HG03457 (cell line): ENCODE measurements around the gene SCP2.
A peak's percentile ranks its signal among the peaks of the same experiment; 100 is the strongest.

Experiments used
- ATAC-seq: cut with Tn5 transposase; IDR thresholded peaks from one replicate; pipeline ENCODE4 v1.9.1; 2021; ENCODE audit warnings: moderate number of reproducible peaks; ENCODE audit not compliant: unreplicated experiment

The SCP2 gene, protein sequence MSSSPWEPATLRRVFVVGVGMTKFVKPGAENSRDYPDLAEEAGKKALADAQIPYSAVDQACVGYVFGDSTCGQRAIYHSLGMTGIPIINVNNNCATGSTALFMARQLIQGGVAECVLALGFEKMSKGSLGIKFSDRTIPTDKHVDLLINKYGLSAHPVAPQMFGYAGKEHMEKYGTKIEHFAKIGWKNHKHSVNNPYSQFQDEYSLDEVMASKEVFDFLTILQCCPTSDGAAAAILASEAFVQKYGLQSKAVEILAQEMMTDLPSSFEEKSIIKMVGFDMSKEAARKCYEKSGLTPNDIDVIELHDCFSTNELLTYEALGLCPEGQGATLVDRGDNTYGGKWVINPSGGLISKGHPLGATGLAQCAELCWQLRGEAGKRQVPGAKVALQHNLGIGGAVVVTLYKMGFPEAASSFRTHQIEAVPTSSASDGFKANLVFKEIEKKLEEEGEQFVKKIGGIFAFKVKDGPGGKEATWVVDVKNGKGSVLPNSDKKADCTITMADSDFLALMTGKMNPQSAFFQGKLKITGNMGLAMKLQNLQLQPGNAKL

DNA sequence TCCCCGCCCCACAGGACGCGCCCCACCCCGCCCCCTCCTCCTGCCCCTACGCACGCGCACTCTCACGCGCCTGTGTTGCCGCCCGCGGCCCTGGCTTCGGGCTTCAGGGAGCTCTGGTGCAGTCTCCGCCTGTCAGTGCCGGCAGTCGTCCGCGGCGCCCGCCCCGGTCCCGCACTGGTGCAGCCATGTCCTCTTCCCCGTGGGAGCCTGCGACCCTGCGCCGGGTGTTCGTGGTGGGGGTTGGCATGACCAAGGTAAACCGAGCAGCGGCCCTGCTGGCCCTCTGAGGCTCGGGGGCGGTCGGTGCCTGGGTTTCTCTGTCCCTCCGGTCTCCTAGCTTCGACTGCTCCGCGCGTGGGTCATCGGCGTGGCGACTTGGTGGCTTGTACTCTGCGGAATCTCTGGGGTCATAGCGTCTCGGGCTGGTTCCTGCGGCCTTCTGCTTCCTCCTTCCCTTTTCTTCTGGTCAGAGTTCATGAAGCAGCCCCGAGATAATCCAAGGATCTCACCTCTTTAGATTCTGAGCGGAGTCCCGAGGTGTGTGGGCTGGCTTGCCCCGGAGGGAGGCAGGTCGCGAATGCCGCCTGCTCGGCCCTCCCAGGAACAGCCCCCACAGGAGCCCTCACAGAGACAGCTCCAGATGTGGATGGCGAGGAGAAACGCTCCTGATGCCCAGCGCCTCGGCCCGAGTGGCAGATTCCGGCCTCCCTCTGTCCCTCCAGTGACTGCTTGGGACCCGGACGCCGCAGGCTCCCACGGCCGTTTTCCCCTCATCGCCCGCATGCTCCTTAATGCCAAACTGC lies at the start of gene SCP2:
Gene SCP2 (plus strand): TSS at position 65 of the 803 bp plus-strand sequence. CDS start 121 bp downstream, at position 186.
- peak; percentile 50 for ATAC-seq

DNA sequence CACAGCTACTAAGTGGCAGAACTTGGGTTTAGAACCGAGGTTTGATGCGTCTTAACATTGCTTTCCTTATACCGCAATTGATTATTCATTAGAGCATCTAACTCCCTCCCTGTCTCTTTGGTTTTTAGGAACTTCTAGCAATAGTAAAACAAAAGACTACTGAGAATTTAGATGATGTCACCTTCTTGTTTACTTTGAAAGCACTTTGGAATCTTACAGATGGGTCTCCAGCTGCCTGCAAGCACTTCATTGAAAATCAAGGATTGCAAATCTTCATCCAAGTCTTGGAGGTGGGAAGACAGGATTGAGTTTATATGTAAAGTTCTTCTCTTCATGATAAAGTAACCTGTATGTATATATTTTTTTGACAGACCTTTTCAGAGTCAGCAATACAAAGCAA lies 49.5 kb upstream of the SCP2 start:
- no peak for ATAC-seq

- ATAC-seq: no peak
Observed at GRCh38 chr1:52880206-52880605, 46.9 kb upstream of the SCP2 start.

DNA sequence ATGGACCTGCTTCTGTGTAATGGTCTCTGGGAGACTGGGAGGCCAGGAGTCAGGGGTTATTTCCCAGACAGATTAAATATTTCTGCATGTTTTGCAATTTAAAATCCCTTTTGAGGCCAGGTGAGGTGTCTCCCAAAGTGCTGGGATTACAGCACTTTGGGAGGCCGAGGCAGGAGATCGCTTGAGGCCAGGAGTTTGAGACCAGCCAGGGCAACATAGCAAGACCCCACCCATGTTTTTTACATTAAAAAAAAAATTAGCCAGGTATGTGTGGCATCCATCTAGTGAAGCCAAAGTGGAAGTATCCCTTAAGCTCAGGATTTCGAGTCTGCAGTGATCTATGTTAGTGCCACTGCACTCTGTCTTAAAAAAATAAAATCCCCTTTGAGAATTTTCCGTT lies 39.6 kb upstream of the SCP2 start:
- ATAC-seq: no peak

GRCh38 chr1:52892424-52893215 lies 34.5 kb upstream of the SCP2 start:
- no peak for ATAC-seq

- ATAC-seq: no peak
Observed at GRCh38 chr1:52899445-52899894, 27.6 kb upstream of the SCP2 start.

DNA sequence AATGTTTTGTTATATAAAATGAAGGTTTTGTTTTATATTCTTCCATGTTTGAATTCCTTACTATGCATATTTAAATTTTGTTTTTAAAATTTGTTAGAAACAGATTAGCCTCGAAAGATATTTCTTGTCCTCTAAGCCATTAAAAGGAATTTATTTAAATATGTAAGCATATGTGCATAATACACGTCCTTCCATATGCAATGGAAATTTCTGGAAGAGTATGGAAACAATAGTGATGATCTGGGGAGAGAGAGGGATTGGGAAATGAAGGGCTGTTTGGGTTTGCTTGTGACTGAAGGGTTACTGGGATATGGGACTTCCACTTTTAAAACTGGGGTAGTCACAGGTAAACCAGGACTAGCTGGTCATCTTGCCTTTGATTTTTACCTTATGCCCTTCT lies 26.7 kb upstream of the SCP2 start:
- ATAC-seq: no peak

DNA sequence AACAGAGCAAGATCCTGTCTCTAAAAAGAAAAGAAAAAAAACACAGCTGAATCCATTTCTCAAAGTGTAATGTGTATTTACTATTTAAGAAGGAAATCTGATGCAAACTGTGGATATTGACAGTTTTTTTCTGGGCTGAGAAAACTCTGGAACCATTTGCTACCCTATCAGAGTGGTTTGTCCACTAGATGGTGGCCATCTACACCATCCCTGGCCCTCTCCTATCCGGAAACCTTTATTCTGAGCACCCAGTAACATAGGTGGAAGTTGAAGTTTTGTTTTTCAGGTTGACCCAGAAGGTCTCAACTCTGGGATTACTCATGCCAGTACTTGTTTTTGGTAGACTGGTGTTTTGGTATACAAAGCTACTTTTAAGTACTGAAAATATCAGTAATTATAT lies 25.7 kb upstream of the SCP2 start:
- no peak for ATAC-seq

- no peak for ATAC-seq
Observed at GRCh38 chr1:52904208-52904926, 22.7 kb upstream of the SCP2 start.

- no peak for ATAC-seq
Observed at GRCh38 chr1:52904927-52905698, 22.0 kb upstream of the SCP2 start.

DNA sequence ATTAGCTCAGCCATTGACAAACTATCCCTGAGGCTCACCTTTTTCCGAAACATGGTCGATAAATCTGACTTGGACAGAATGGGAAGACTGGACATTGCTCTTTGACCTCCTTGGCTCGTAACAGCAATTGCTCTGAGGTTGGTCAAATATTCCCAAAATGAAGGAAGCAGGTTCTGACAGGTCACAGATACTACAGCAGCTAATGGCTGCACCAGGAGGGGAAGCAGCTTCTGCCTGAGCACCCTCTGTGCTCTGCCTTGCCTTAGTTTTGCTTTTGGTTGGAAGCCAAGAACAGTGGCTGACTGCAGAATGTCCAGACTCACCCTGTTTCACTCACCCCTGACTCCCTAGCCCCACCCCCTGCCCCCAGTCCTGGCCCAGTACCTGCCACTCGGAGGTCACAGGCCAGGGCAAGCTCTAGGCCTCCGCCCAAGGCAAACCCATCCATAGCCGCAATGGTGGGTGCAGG lies 20.9 kb upstream of the SCP2 start:
- ATAC-seq: no peak

DNA sequence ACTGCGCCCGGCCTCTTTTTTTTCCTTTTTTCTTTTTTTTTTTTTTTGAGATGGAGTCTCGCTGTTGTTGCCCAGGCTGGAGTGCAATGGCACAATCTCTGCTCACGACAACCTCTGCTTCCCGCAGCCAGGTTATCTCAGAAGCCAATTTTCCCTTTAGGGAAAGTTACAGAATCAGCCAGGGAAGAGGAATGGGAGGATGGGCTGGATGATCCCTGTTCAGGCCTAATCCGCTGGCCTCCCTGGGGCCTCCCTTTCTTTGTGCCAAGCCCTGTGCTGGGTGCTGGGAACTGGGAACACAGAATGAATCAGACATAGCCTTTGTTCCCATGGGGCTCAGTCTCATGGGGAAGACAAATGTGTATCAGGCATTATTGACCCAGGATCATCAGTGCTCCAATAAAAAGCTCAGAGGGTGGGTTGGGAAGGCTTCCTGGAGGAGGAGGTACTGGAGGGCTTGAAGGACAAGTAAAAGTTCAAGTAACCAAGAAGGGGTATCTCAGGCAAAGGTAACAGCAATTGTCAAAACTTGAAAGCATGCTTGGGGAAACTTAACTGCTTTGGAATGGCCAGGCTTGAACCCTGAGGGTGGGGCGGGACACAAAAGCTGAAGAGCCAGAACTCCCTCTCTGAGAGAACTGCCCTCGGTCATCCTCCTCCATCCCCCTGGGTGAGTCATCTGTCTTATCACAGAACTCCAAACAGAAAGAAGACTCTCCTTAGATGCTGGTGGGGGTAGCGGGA lies 19.8 kb upstream of the SCP2 start:
- no peak for ATAC-seq

DNA sequence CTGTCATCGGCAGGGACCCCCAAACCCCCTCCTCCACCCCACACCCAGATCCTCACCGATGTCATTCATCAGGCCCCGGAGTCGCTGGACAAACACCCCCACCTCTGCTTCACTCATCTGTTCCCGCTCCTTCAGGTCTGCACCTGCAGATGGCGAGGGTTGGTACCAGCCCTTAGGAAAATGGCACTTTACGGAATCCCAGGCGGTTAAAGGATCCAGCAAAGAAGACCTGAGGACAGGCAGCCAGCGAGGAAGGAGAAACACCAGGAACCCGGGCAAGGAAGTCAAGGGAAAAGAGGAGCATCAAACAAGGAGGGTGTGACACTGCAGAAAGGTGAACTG lies 19.3 kb upstream of the SCP2 start:
- no peak for ATAC-seq

GRCh38 chr1:52911541-52911940 lies 15.5 kb upstream of the SCP2 start:
- ATAC-seq: no peak

- no peak for ATAC-seq
Observed at GRCh38 chr1:52913014-52913413, 14.1 kb upstream of the SCP2 start.

DNA sequence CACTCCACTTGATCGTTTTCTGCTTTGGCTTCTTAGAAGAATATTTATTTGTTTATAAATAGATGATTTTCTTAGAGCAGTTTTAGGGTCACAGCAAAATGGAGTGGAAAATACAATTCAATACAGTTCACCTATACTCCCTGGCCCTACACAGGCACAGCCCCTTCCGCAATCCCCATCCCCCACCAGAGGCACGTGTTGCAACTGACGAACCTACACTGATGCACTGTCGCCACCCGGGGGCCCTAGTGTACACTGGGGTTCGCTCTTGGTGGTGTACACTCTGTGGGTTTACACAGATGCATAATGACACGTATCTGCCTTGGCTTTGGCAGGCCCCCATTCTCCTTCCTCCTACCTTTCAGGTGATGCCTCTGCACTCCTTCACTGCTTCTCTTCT lies 13.5 kb upstream of the SCP2 start:
- ATAC-seq: no peak

DNA sequence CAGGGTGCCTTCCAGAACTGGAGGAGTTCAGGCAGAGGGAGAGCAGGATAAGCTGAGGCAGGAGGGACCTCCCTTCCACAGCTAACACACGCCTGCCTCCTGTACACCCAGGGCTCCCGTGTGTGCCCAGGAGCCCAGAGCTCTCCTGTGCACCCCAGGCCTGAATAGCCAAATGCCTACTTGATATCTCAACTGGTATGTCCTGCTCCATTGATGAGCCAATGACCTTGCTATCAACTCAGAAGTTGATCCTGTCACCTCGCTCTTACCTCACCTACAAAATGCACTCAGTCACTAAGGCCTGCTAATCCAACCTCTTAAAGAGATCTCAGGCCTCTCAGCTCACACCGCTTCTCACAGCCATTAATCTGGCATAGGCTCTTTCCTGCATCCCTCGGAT lies 12.6 kb upstream of the SCP2 start:
- no peak for ATAC-seq

DNA sequence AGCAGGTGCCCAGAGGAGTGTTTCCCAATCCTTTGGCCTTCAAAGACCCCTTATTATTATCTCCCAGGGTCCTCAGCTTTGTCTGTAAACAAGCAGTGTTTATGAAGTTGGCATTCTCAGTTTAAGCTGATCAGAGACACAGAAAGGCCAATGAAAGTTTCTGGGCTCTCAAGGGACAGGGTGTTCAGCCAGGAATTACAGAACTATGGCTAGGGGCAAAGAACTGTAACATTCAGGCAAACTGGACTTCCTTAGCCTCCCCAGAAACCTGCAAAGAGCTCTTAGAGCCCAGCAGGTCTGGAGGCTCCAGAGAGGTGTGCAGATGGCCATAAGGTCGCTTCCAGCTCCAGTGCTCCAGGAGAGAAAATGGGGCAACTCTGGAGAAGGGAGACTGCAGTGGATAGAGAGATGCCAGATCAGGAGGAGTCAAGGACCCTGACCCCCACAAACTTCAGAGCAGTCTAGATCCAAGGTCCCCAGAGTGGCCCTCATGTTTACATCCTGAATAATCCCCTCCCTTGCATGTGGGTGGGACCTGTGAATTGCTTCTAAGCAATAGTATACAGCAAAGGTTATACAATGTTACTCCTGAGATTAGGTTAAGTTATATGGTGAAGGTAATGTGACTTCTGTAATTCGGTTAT lies 11.7 kb upstream of the SCP2 start:
- no peak for ATAC-seq

GRCh38 chr1:52915855-52916220 lies 11.2 kb upstream of the SCP2 start:
- ATAC-seq: no peak
